Activated naive CD8-positive, alpha-beta T cell treated with anti-CD3 and anti-CD28 coated beads, Interleukin-2, amount 50 U/mL, for 24 hours (primary cell): ENCODE measurements around the gene SPATA4.
A peak's percentile ranks its signal among the peaks of the same experiment; 100 is the strongest.
"Not testable (repeated sequence)": the region's sequence is repeated elsewhere in the genome, so short reads cannot be mapped to it uniquely, and the experiment has no call there.

Experiments used
- ATAC-seq: fragments of 150-1000 bp; cut with Tn5 transposase; one replicate; pipeline ENCODE4 v1.10.0; 2021
- DNase-seq: peaks from one replicate; pipeline ENCODE4 v3.0.0; 2021
- H3K27ac Mint-ChIP-seq: one replicate; pipeline ENCODE4 v1.8.0; 2021; ENCODE audit warnings: mild to moderate bottlenecking, mixed read lengths
- H3K27me3 Mint-ChIP-seq: one replicate; pipeline ENCODE4 v1.8.0; 2021; ENCODE audit warnings: mixed read lengths
- H3K36me3 Mint-ChIP-seq: one replicate; pipeline ENCODE4 v1.8.0; 2021; ENCODE audit warnings: low read depth, mixed read lengths
- H3K4me1 Mint-ChIP-seq: one replicate; pipeline ENCODE4 v1.8.0; 2021; ENCODE audit warnings: mixed read lengths
- H3K4me3 Mint-ChIP-seq: one replicate; pipeline ENCODE4 v1.8.0; 2021; ENCODE audit warnings: mild to moderate bottlenecking, moderate library complexity, mixed read lengths
- H3K9me3 Mint-ChIP-seq: one replicate; pipeline ENCODE4 v1.8.0; 2021; ENCODE audit warnings: mixed read lengths

The SPATA4 gene

DNA sequence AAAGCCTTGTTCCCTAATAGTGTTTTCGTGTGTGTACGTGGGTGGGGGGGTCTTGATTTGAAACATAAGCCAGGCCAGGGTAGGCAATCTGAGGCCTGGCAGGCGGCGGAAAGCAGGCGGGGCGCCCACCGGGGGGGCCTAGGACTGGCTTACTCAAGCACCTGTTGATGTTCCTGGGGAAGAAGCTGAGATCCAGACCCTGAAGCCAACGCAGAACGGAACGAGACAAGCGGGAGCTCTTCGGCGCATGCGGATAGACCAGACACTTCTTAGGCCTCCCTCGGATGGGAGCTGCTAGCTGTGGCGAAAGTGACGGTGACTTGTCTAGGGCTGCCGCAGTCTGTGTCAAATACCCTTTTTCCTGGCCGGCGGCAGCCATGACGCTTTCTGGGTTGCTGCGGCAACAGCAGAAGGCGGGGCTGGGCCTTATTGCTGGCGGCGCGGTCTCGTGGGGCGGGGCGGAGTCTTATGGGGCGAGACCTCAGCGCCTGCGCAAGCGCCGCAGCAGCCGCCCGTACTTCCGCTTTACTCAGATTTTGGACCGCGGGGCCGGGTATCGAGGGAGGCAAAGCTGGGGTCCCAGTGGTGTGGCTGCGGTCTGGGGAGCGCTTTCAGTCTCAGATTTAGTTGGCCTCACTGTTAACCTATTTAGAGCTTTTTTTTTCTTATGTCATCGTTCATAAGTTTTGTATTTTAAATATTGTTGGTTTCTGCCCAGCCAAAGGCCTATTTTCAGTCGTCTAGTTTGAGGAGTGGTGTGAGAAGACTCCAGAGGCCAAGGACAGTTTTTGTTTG, at the start of gene SPATA4:
Gene SPATA4 (minus strand): TSS at position 402 of the 795 bp plus-strand sequence. CDS start 23 bp downstream, at position 379.
- peak; percentile 82 for ATAC-seq
- H3K4me1 Mint-ChIP-seq, result peaks cover 42% of the 10 kb centered on the region
- peak within 1 kb of the TSS; percentile 86 for H3K27ac Mint-ChIP-seq
- H3K27me3 Mint-ChIP-seq, result peaks cover 27% of the 10 kb centered on the region
- H3K4me3 Mint-ChIP-seq, result peak within 1 kb of the TSS; percentile 80
- DNase-seq, result peak; percentile 94
- H3K9me3 Mint-ChIP-seq, result no peaks in the 10 kb centered on the region
- peaks cover 4% of the 10 kb centered on the region for H3K36me3 Mint-ChIP-seq

DNA sequence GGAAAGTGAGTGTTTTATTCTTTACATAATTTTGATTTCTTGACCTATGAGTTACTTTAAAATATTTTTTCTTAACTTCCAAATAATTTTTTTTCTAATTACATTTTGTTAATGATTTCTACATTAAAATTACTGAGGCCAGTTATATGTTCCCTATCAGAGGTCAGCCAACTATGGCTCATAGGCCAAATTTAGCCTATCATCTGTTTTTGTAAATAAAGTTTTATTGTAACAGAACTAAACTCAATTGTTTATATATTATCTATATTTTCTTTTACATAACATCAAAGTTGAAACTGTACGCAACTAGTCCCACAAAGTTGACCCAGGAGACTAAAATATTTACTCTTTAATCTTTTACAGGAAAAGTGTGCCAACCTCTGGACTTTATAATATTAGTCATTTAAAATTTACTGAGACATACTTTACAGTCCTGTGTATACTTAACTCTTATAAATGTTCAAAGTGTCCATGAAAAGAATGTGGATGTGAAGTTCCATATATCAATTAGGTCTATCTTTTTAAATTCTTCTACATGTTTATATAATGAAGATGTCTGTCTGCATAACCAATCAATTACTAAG, 47.5 kb upstream of the SPATA4 start:
- H3K9me3 Mint-ChIP-seq, result no peaks in the 10 kb centered on the region
- no peaks in the 10 kb centered on the region for H3K4me1 Mint-ChIP-seq
- H3K4me3 Mint-ChIP-seq, result no peak overlapping the region
- DNase-seq, result no peak
- no peak for ATAC-seq
- H3K27ac Mint-ChIP-seq, result no peak overlapping the region
- H3K36me3 Mint-ChIP-seq, result no peaks in the 10 kb centered on the region
- peaks cover 10% of the 10 kb centered on the region for H3K27me3 Mint-ChIP-seq

DNA sequence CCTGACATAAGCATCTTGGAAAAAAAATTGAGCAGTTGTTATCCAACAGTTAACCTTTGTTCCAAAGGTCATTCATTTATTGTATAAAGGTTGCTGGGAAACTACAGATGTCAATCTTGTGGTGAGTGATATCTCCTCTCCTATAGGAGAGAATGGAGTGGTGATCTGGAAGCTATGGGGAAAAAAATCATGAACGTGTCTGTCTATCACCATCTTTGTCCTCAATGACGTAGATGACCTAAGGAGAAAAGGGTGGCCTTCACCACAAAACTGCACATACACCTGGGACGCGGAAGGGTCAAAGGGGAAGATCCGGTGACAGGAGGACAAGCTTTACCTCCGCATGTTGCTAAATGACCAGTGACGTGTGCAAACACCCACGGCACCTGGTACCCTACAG, 46.3 kb upstream of the SPATA4 start:
- ATAC-seq (no peak), DNase-seq (no peak)
- H3K27ac Mint-ChIP-seq, result no peak overlapping the region
- H3K27me3 Mint-ChIP-seq, result peaks cover 8% of the 10 kb centered on the region
- no peaks in the 10 kb centered on the region for H3K9me3 Mint-ChIP-seq
- H3K36me3 Mint-ChIP-seq, result no peaks in the 10 kb centered on the region
- H3K4me1 Mint-ChIP-seq, result no peaks in the 10 kb centered on the region
- no peak overlapping the region for H3K4me3 Mint-ChIP-seq

DNA sequence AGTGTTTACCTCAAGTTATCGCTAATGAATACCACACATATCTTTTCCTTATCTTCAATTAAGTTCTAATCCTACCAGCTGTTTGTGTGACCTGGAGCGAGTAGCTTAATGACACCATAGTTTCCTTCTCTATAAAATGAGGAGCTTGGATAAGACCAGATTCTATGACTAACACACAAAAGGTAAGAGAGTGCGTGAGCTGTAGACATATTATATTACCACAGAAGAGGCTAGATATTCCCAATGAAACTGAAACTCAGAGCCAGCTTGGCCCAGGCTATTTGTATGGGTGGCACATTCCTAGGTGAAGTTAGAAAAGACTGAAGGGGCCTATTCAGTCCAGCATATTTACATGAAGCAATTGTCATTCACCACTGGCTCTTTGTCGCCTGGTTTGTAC, 43.4 kb upstream of the SPATA4 start:
- Mint-ChIP-seq H3K27me3 (peaks cover 6% of the 10 kb centered on the region), H3K4me1 (no peaks in the 10 kb centered on the region), H3K4me3 (no peak overlapping the region), H3K36me3 (no peaks in the 10 kb centered on the region), H3K27ac (no peak overlapping the region), H3K9me3 (no peaks in the 10 kb centered on the region)
- DNase-seq, result no peak
- no peak for ATAC-seq

DNA sequence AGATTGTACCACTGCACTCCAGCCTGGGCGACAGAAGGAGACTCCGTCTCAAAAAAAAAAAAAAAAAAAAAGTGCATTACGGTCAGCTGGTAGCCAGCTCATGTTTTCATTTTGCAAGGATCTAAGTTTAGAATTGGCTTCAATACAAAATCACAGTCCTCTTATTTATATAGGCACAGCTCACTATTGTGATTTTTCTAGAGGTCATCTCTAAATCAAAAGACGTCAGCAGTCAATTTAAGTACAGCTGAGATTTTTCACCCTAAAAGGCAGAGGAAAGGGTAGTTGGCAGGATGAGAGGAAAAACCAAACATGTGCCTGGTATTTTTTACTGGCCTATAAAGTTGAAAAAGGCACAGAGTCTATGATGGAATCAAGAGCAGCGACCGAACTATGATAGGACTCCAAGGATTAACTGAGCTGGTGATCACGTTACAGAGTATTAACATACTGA, 42.8 kb upstream of the SPATA4 start:
- DNase-seq (no peak), ATAC-seq (no peak)
- peaks cover 6% of the 10 kb centered on the region for H3K27me3 Mint-ChIP-seq
- no peaks in the 10 kb centered on the region for H3K36me3 Mint-ChIP-seq
- no peaks in the 10 kb centered on the region for H3K9me3 Mint-ChIP-seq
- H3K4me3 Mint-ChIP-seq, result no peak overlapping the region
- H3K27ac Mint-ChIP-seq, result no peak overlapping the region
- no peaks in the 10 kb centered on the region for H3K4me1 Mint-ChIP-seq

DNA sequence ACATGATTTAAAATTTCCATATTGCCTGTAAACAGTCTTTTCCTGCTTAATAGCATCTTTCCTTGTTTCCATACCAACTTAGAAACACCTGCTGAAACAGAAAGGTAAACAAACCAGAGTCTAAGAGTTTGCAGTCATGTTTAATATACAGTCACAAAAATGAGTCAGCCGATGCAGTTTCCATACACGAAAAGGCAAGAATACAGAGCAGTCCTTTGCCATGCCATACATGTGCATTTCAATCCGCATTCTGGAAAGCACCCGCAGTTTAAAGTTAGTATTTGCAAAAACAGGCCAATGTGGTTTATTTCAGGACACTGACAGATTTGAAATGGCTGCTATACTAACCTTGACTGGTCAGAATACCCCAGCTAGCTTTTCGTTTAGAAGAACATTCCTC, 41.6 kb upstream of the SPATA4 start:
- ATAC-seq, result no peak
- no peak overlapping the region for H3K27ac Mint-ChIP-seq
- DNase-seq, result no peak
- H3K36me3 Mint-ChIP-seq, result no peaks in the 10 kb centered on the region
- no peaks in the 10 kb centered on the region for H3K4me1 Mint-ChIP-seq
- peaks cover 6% of the 10 kb centered on the region for H3K27me3 Mint-ChIP-seq
- H3K4me3 Mint-ChIP-seq, result no peak overlapping the region
- H3K9me3 Mint-ChIP-seq, result no peaks in the 10 kb centered on the region

DNA sequence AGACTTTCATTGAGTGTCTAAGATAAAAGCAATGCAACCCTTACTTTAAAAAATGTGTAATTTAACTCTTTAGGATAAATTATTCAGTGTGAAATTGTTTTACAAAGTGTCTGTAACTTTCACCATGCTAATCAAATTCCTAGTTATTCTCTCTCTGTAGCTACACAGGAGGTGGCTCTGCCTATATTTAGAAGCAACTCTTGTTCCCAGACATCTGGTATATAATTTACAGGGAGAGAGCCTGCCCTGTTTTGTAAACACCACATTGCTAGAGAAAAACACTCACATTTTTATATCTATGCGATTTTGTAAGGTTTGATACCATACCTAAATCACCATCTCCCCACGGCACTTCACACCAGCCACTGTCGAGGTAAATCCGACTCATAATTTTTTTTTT, 35.5 kb upstream of the SPATA4 start:
- H3K4me1 Mint-ChIP-seq, result no peaks in the 10 kb centered on the region
- H3K36me3 Mint-ChIP-seq, result no peaks in the 10 kb centered on the region
- ATAC-seq (no peak), DNase-seq (no peak)
- peaks cover 15% of the 10 kb centered on the region for H3K27me3 Mint-ChIP-seq
- no peak overlapping the region for H3K4me3 Mint-ChIP-seq
- no peaks in the 10 kb centered on the region for H3K9me3 Mint-ChIP-seq
- no peak overlapping the region for H3K27ac Mint-ChIP-seq

DNA sequence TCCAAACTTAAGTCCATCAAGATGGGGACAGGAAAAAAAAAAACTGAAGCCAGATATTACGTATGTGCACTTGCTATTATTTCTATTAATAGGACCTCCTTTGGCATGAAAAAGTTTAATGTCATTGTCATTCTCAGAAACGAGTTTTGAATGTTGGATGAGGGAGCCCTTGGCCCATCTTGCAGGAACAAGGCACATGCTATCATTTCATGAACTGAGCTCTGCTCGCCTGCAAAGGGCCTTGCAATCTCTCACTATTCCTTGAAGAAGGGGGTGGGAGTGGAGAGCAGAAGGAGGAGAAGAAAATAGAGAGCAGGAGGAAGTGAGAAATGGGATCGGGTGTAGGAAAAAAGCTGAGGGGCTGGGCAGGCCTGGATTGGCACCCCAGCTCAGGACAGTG, 34.3 kb upstream of the SPATA4 start:
- no peak for ATAC-seq
- DNase-seq, result no peak
- no peak overlapping the region for H3K27ac Mint-ChIP-seq
- H3K4me1 Mint-ChIP-seq, result no peaks in the 10 kb centered on the region
- H3K9me3 Mint-ChIP-seq, result no peaks in the 10 kb centered on the region
- H3K4me3 Mint-ChIP-seq, result no peak overlapping the region
- peaks cover 17% of the 10 kb centered on the region for H3K27me3 Mint-ChIP-seq
- H3K36me3 Mint-ChIP-seq, result no peaks in the 10 kb centered on the region

DNA sequence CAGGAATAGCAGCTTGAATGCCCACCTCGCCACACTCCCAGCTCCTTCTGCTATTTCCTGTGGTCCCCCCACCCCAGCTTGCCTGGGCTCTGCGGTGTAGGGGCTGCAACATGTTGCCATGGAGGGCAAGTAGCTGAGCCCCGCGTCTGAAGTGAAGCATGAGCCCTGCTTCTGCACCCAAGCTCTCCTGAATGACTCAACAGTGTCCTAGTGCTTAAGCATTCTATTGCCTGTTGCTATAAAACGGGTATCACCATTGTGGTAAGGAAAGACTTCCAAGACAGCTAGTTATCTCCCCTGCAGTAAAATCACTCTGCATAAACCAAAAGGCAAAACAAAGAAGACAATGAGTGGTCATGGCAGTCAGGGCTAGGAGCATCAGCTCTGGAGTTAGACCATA, 31.4 kb upstream of the SPATA4 start:
- no peak for ATAC-seq
- Mint-ChIP-seq H3K4me1 (no peaks in the 10 kb centered on the region), H3K9me3 (no peaks in the 10 kb centered on the region), H3K27ac (no peak overlapping the region), H3K36me3 (no peaks in the 10 kb centered on the region), H3K27me3 (peaks cover 14% of the 10 kb centered on the region), H3K4me3 (no peak overlapping the region)
- DNase-seq, result no peak

DNA sequence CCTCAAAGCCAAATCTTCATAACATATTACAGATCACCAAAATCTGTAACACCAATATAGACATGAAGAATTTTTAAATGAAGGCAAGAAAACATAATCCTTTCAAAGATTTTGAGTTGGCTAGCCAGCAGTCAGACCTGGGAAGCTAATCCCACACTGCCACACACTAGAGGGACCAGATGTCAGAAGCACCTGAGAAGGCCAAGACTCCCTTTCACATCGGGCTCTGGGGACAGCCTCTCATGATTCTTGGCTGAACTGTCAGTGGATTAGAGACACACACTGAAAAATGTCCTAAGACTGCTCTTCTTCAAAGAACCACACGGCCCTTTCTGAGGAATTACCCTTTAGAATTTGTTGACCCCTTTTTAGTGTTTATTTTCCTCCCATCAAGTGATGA, 28.2 kb upstream of the SPATA4 start:
- Mint-ChIP-seq H3K27me3 (peaks cover 15% of the 10 kb centered on the region), H3K36me3 (no peaks in the 10 kb centered on the region), H3K9me3 (no peaks in the 10 kb centered on the region), H3K4me3 (no peak overlapping the region), H3K27ac (no peak overlapping the region), H3K4me1 (no peaks in the 10 kb centered on the region)
- ATAC-seq (no peak), DNase-seq (no peak)

DNA sequence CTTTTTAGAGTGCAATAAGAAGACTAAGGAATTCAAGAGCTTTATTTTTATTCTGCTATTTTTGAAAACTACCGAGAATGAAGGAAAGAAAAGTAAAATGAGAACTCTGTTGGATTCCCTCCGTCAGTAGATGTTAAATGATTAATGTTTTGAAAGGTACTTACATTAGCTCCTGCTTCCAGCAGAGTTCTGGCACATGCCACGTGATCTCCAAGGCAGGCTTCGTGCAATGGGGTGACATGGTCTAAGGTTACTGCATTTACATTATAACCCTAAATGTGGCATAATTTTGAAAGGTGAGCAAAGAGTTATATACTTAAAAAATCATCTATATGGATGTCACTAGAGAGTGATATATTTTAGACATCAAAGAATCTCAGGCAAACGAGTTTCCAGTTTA, 26.8 kb upstream of the SPATA4 start:
- Mint-ChIP-seq H3K27ac (no peak overlapping the region), H3K4me1 (no peaks in the 10 kb centered on the region), H3K4me3 (no peak overlapping the region), H3K9me3 (no peaks in the 10 kb centered on the region), H3K27me3 (peaks cover 15% of the 10 kb centered on the region), H3K36me3 (no peaks in the 10 kb centered on the region)
- DNase-seq, result no peak
- no peak for ATAC-seq

DNA sequence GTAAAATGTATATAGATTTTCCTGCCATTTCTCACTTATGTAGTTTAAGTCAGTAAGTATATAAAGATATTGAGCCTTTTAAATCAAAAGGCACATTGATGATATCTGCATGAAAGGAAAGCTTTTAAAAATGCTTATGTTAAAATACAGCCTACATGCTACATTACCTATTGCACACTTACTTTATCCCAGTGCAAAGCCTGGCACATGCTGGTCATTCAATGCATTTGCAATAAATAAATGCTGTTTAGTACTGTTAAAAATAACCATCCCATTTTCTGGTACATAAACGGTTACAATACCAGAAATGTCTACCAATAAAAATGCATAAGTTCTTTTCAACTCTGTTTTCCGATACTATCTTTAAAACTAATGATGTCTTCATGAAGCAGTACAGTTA, 22.1 kb upstream of the SPATA4 start:
- ATAC-seq (no peak), DNase-seq (no peak)
- Mint-ChIP-seq H3K36me3 (no peaks in the 10 kb centered on the region), H3K4me1 (no peaks in the 10 kb centered on the region), H3K27ac (no peak overlapping the region), H3K27me3 (peaks cover 4% of the 10 kb centered on the region), H3K9me3 (no peaks in the 10 kb centered on the region), H3K4me3 (no peak overlapping the region)

DNA sequence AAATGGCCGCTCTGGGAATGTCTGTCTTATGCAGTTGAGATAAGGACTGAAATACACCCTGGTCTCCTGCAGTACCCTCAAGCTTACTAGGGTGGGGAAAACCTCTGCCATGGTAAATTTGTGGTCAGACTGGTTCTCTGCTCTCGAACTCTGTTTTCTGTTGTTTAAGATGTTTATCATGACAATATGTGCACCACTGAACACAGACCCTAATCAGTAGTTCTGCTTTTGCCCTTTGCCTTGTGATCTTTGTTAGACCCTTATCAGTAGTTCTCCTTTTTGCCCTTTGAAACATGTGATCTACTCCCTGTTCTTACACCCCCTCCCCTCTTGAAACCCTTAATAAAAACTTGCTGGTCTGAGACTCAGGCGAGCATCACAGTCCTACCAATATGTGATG, 17.0 kb upstream of the SPATA4 start:
- H3K27ac Mint-ChIP-seq, H3K4me1 Mint-ChIP-seq, ATAC-seq, DNase-seq, H3K36me3 Mint-ChIP-seq, H3K9me3 Mint-ChIP-seq, H3K4me3 Mint-ChIP-seq: not testable (repeated sequence)
- peaks cover 16% of the 10 kb centered on the region for H3K27me3 Mint-ChIP-seq

DNA sequence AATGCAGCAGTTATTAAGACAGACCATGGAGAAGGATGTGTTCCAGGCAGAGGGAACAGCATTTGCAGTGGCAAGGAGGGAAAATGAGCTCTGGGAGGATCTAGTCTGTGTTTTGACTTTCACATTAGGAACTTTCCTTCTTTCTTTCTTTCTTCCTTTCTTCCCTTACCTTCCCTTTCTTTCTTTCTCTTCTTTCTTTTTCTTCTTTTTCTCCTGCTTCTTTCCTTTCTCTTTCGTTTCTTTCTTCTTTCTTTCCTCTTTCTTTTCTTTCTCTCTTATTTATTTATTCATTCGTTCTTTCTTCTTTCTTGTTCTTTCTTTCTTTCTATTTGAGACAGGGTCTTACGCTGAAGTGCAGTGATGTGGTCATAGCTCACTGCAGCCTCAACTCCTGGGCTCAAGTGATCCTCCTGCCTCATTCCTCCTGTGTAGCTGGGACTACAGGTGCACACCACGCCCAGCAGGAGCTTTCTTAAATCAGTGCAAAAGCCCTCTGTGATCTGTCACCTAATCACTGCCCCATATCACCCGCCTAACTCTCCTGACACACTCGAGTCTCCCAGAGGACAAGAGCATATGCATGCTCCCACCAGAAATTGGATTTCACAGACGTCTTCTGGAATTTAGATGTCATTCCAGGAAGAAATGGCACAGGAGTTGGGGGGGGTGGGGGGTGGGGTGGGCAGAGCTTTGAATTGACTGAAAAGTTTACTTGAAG, 15.4 kb upstream of the SPATA4 start:
- ATAC-seq (no peak), DNase-seq (no peak)
- no peaks in the 10 kb centered on the region for H3K9me3 Mint-ChIP-seq

DNA sequence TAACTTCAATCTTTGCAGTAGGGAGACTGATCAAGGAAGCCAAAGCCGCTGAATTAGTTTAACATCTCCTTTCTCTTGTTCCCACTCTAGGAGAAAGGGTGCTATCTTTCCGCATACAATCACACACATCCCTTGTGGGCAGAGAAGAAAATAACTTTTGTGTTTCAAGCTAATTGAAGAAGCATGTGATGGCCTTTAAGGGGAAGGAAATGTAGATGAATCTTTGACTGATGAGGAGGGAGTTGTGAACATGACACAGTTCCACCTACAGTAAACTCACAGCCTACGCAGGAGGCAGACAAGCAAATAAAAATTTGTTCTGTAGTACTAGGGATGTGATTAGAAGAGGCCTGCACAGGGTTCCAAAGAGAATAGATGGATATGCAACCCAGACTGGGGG, 14.7 kb upstream of the SPATA4 start:
- Mint-ChIP-seq H3K36me3 (no peaks in the 10 kb centered on the region), H3K4me3 (no peak overlapping the region), H3K27me3 (peaks cover 23% of the 10 kb centered on the region), H3K4me1 (no peaks in the 10 kb centered on the region), H3K27ac (no peak overlapping the region), H3K9me3 (no peaks in the 10 kb centered on the region)
- no peak for DNase-seq
- ATAC-seq, result no peak

More for the DNA sequence above, 15.4 kb upstream of the SPATA4 start:
- no peaks in the 10 kb centered on the region for H3K4me1 Mint-ChIP-seq
- no peak overlapping the region for H3K27ac Mint-ChIP-seq
- no peak overlapping the region for H3K4me3 Mint-ChIP-seq
- H3K36me3 Mint-ChIP-seq, result no peaks in the 10 kb centered on the region
- H3K27me3 Mint-ChIP-seq, result peaks cover 21% of the 10 kb centered on the region
